Omental fat pad (tissue), 4 donors: ENCODE measurements around the gene PTPRG. TPM values are rescaled to one million over a fixed set of nuclear protein-coding genes. Genes with fewer than 3 reads are reported as not detected.

Experiments
- ATAC-seq: fragments of 150-250 bp; one replicate; pipeline ENCODE4 v1.9.1; 2016; ENCODE audit warnings: mild to moderate bottlenecking, moderate library complexity; ENCODE audit not compliant: low FRiP score
- DNase-seq: peaks from one replicate; pipeline ENCODE4 v3.0.0-alpha.2; 2019; ENCODE audit warnings: low spot score
- CTCF ChIP-seq, 3 donors: fragments of 450-650 bp; IDR thresholded peaks; one replicate each; pipeline ENCODE4 v1.5.1; 2016 to 2017; ENCODE audit warnings: antibody characterized with exemption in 3 of 3, mild to moderate bottlenecking in 3 of 3, moderate library complexity in 2 of 3
- total RNA-seq, 4 donors: library from RNA; depleted of rRNA; stranded (reverse); fragments of >200 nt; gene quantifications; one replicate each; pipeline ENCODE4 v1.1.0, GENCODE V29; 2016

Gene PTPRG
- total RNA-seq, 4 donors from 2014 or later: 90.0 to 172 (median 104) TPM

GRCh38 chr3:62169906-62170660 lies 608.7 kb downstream of the PTPRG start:
- ATAC-seq: no peak
- no peak for DNase-seq
- no peak for TF ChIP-seq CTCF (IDR thresholded peaks at IDR 0.05)

- no peak for TF ChIP-seq CTCF (IDR thresholded peaks at IDR 0.05)
- DNase-seq (no peak), ATAC-seq (no peak)
These were observed 610.4 kb downstream of the PTPRG start for GRCh38 chr3:62171789-62172188.

- no peak for DNase-seq
- no peak for TF ChIP-seq CTCF (IDR thresholded peaks at IDR 0.05)
- ATAC-seq: no peak
These were observed 610.8 kb downstream of the PTPRG start for GRCh38 chr3:62172199-62172598.

- no peak for TF ChIP-seq CTCF (IDR thresholded peaks at IDR 0.05)
- no peak for DNase-seq
- no peak for ATAC-seq
These were observed 612.7 kb downstream of the PTPRG start for GRCh38 chr3:62173939-62174515.

GRCh38 chr3:62175161-62175560 lies 613.8 kb downstream of the PTPRG start:
- no peak for TF ChIP-seq CTCF (IDR thresholded peaks at IDR 0.05)
- DNase-seq: no peak
- ATAC-seq: no peak

- ATAC-seq: no peak
- DNase-seq: no peak
- TF ChIP-seq CTCF (IDR thresholded peaks at IDR 0.05): no peak
These were observed 616.7 kb downstream of the PTPRG start for GRCh38 chr3:62178032-62178431.
